Glutamatergic neuron (in vitro differentiated cells): Measurements from ENCODE around the gene PYGO1. TPM values are rescaled to one million over a fixed set of nuclear protein-coding genes. Genes with fewer than 3 reads are reported as not detected.

Experiments
- DNase-seq: peaks from one replicate; pipeline ENCODE4 v3.0.0; 2022
- H3K27ac Mint-ChIP-seq: one replicate; pipeline ENCODE4 v1.8.0; 2020; ENCODE audit warnings: mild to moderate bottlenecking, mixed read lengths, inconsistent platforms; ENCODE audit not compliant: unreplicated experiment
- H3K27me3 Mint-ChIP-seq: one replicate; pipeline ENCODE4 v1.8.0; 2020; ENCODE audit warnings: mild to moderate bottlenecking, moderate library complexity, mixed read lengths, inconsistent platforms; ENCODE audit not compliant: unreplicated experiment
- H3K36me3 Mint-ChIP-seq: one replicate; pipeline ENCODE4 v1.8.0; 2020; ENCODE audit warnings: mild to moderate bottlenecking, mixed read lengths, inconsistent platforms; ENCODE audit not compliant: unreplicated experiment
- H3K4me1 Mint-ChIP-seq: one replicate; pipeline ENCODE4 v1.8.0; 2020; ENCODE audit warnings: mild to moderate bottlenecking, low read depth, mixed read lengths, inconsistent platforms; ENCODE audit not compliant: unreplicated experiment
- H3K4me3 Mint-ChIP-seq: one replicate; pipeline ENCODE4 v1.8.0; 2020; ENCODE audit warnings: mild to moderate bottlenecking, mixed read lengths, inconsistent platforms; ENCODE audit not compliant: unreplicated experiment
- H3K9me3 Mint-ChIP-seq: one replicate; pipeline ENCODE4 v1.8.0; 2020; ENCODE audit warnings: mild to moderate bottlenecking, moderate library complexity, mixed read lengths, inconsistent platforms; ENCODE audit not compliant: unreplicated experiment
- total RNA-seq: library from RNA; stranded (reverse); fragmentation: NEBNext Ultra II Directional; extraction: Animal tissue kit (Norgen Biotek cat#: 25700); gene quantifications from one replicate; pipeline ENCODE4 v1.2.1, GENCODE V29; 2021; ENCODE audit not compliant: unreplicated experiment
- TF ChIP-seq, protein P1 (sequence below): fragments of 200-600 bp; sonication (generic); IDR thresholded peaks from one replicate; pipeline ENCODE4 v1.5.0; 2021; ENCODE audit not compliant: partially characterized antibody, unreplicated experiment

PYGO1 gene
- total RNA-seq, 1 donor from 2014 or later, result 7.8 TPM

DNA sequence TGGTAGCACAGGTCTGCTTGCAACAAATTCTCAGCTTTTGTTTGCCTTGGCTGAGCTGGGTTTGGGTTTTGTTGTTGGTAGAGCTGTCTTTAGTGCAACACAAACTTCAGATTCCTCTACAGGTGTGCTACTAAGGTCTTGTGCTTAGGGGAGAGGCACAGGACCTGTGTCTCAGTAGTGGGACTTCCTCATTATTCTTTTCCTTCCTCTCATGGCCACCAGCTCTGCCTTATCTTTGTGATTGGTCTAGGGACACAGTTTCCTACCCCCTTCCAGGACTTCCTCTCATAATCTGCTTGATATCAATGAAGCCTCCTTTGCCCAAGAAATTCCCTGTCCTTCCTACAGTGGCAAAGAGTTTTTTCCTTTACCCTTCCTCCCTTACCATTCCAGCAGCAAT lies 55.2 kb downstream of the PYGO1 start:
- H3K27ac Mint-ChIP-seq, result no peak overlapping the region
- H3K4me3 Mint-ChIP-seq, result no peak overlapping the region

DNA sequence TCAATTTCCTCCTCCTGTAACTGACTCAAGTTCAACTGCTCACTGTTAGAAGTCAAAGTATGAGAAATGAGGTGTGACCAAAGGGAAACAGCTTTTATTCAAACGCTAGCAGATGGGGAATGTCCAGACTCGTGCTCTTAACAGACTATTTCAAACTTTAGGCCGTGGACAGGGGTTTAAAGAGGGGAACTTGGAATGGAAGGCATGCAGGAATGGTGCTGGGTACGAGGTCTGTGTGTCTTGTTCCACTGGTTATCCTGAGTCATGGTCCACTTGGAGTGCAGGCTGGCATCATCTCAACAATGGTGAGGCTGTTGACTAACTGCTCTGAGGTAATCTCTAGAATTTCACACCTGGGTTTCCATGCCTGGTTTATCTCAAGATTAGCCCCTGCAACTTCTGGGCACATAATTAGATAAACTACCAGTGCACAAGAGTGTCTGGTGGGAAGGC lies 57.3 kb downstream of the PYGO1 start:
- H3K4me3 Mint-ChIP-seq, result no peak overlapping the region
- H3K27ac Mint-ChIP-seq, result no peak overlapping the region
- H3K36me3 Mint-ChIP-seq, result no peaks in the 10 kb centered on the region
- H3K4me1 Mint-ChIP-seq, result no peaks in the 10 kb centered on the region
- H3K27me3 Mint-ChIP-seq, result peaks cover 4% of the 10 kb centered on the region
- DNase-seq, result no peak
- no peaks in the 10 kb centered on the region for H3K9me3 Mint-ChIP-seq
- TF ChIP-seq, protein P1, sequence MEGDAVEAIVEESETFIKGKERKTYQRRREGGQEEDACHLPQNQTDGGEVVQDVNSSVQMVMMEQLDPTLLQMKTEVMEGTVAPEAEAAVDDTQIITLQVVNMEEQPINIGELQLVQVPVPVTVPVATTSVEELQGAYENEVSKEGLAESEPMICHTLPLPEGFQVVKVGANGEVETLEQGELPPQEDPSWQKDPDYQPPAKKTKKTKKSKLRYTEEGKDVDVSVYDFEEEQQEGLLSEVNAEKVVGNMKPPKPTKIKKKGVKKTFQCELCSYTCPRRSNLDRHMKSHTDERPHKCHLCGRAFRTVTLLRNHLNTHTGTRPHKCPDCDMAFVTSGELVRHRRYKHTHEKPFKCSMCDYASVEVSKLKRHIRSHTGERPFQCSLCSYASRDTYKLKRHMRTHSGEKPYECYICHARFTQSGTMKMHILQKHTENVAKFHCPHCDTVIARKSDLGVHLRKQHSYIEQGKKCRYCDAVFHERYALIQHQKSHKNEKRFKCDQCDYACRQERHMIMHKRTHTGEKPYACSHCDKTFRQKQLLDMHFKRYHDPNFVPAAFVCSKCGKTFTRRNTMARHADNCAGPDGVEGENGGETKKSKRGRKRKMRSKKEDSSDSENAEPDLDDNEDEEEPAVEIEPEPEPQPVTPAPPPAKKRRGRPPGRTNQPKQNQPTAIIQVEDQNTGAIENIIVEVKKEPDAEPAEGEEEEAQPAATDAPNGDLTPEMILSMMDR, result no peak

More for the DNA sequence above, 55.2 kb downstream of the PYGO1 start:
- H3K27me3 Mint-ChIP-seq, result peaks cover 6% of the 10 kb centered on the region
- TF ChIP-seq, protein P1, result no peak
- H3K9me3 Mint-ChIP-seq, result no peaks in the 10 kb centered on the region
- DNase-seq, result no peak
- no peaks in the 10 kb centered on the region for H3K4me1 Mint-ChIP-seq
- H3K36me3 Mint-ChIP-seq, result no peaks in the 10 kb centered on the region

DNA sequence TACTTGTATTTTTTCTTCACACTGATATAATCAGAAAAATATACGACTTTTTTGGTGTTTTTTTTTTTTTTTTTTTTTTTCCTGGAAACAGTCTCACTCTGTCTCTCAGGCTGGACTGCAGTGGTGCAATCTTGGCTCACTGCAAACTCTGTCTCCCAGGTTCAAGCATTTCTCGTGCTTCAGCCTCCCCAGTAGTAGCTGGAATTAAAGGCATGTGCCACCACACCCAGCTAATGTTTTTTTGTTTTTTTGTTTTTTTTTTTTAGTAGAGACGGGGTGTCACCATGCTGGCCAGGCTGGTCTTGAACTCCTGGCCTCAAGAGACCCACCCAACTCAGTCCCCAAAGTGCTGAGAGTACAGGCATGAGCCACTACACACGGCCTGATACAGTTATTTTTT lies 59.3 kb downstream of the PYGO1 start:
- no peaks in the 10 kb centered on the region for H3K4me1 Mint-ChIP-seq
- DNase-seq, result no peak
- TF ChIP-seq, protein P1, result no peak
- H3K4me3 Mint-ChIP-seq, result no peak overlapping the region
- H3K27ac Mint-ChIP-seq, result no peak overlapping the region
- H3K9me3 Mint-ChIP-seq, result no peaks in the 10 kb centered on the region
- no peaks in the 10 kb centered on the region for H3K36me3 Mint-ChIP-seq
- H3K27me3 Mint-ChIP-seq, result peaks cover 4% of the 10 kb centered on the region

DNA sequence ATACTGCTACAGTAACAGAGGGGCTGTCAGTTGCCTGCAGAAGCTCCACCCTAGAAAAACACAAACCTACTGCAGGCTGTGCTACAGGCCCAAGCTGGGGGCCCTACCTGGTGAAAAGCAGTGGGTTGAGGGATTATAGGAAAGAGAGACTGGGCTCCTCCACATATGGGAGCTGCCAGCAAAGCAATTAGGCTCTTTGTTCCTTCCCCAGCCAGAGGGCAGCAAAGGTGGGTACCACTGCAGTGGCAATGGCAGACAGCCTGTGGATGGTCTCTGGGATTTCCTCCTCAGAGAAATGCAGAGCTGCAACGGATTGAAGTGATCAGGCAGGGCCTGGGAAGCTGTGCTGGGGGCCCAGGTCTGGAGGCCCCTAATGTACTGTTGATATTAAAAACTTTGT lies 61.0 kb downstream of the PYGO1 start:
- DNase-seq, result no peak
- H3K36me3 Mint-ChIP-seq, result no peaks in the 10 kb centered on the region
- no peak overlapping the region for H3K4me3 Mint-ChIP-seq
- peaks cover 4% of the 10 kb centered on the region for H3K27me3 Mint-ChIP-seq
- TF ChIP-seq, protein P1, result no peak
- no peak overlapping the region for H3K27ac Mint-ChIP-seq
- H3K9me3 Mint-ChIP-seq, result no peaks in the 10 kb centered on the region
- no peaks in the 10 kb centered on the region for H3K4me1 Mint-ChIP-seq

DNA sequence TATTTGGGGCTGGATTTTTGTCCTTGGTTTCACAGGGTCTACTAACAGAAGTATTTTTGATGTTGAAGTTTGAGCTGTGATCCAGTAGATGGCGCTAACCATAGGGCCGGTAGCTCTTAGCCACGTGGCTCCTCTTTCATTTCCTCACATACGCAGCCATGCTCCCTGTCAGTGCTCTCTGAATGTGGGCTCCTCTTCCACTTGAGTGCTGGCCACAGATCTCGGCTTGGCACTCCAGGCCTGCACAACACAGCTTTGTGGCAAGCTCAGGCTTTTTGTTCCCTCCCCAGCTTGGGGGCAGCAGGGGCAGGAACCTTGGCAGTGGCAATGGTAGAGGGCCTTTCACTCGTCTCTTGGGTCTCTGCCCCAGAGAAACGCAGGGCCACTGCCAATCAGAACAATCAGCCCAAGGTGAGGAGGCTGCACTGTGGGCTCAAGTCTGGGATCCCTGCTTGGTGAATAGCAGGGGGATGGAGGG lies 61.5 kb downstream of the PYGO1 start:
- no peak overlapping the region for H3K4me3 Mint-ChIP-seq
- DNase-seq, result no peak

More for the DNA sequence above, 61.5 kb downstream of the PYGO1 start:
- Mint-ChIP-seq H3K36me3 (no peaks in the 10 kb centered on the region), H3K27me3 (peaks cover 4% of the 10 kb centered on the region), H3K27ac (no peak overlapping the region), H3K9me3 (no peaks in the 10 kb centered on the region), H3K4me1 (no peaks in the 10 kb centered on the region)
- TF ChIP-seq, protein P1, result peak; percentile 78
